Measurements from ENCODE around the gene CCDC61. TPM values are rescaled to one million over a fixed set of nuclear protein-coding genes. Genes with fewer than 3 reads are reported as not detected.

CCDC61 gene
- total RNA-seq, 1 experiment from 2014 or later, result 16.9 TPM

DNA sequence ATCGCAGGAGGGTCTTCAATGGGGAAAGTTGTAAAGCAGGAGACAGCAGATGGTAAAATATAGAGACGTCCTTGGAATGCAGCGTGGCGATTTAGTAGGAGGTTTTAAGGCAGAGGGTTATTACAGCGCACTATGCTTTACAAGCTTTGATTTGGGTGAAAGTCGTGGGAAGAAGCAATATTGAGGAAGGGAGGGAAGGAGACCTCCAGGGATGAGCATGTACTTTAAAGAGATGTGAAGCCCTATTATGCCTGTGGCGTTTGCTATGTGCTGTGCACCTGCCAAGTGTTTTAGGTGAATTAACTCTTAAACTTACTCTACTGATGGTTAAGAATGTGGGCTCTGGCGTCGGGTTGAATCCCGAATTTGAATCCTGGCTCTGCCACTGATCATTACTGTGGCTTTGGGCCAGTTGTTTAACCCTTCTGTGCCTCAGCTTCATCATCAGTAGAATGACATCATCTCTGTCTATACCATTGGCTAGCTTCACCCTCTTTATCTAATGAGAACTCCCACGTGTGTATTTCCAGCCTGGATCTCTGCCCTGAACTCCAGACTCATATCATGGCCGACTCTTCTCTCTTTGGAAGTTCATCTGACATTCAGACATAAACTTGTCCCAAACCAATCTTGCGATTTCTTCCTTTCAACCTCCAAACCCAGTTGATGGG is 583 bp downstream of the CCDC61 start:
- TF ChIP-seq, protein P1, sequence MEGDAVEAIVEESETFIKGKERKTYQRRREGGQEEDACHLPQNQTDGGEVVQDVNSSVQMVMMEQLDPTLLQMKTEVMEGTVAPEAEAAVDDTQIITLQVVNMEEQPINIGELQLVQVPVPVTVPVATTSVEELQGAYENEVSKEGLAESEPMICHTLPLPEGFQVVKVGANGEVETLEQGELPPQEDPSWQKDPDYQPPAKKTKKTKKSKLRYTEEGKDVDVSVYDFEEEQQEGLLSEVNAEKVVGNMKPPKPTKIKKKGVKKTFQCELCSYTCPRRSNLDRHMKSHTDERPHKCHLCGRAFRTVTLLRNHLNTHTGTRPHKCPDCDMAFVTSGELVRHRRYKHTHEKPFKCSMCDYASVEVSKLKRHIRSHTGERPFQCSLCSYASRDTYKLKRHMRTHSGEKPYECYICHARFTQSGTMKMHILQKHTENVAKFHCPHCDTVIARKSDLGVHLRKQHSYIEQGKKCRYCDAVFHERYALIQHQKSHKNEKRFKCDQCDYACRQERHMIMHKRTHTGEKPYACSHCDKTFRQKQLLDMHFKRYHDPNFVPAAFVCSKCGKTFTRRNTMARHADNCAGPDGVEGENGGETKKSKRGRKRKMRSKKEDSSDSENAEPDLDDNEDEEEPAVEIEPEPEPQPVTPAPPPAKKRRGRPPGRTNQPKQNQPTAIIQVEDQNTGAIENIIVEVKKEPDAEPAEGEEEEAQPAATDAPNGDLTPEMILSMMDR (conservative IDR thresholded peaks at IDR 0.05), result no peak
- Histone ChIP-seq H3K79me1 (ENCODE audit: insufficient read depth, low read depth, low read length, poor library complexity, severe bottlenecking) (peaks cover 3% of the 10 kb centered on the region), H2BK20ac (ENCODE audit: low read depth, low read length, poor library complexity, severe bottlenecking) (no peak overlapping the region), H3K4me1 (ENCODE audit: insufficient read depth, low read length) (no peaks in the 10 kb centered on the region), H3K27ac (ENCODE audit: insufficient read length, low read depth, low read length) (no peak overlapping the region), H3K56ac (ENCODE audit: insufficient read length, low read depth, low read length) (no peak overlapping the region), H2BK12ac (ENCODE audit: insufficient read length, low read depth, low read length) (no peak overlapping the region), H3K23ac (ENCODE audit: insufficient read length, low read depth, low read length) (no peak overlapping the region), H4K91ac (ENCODE audit: insufficient read length, low read depth, low read length) (no peak overlapping the region), H3K9ac (ENCODE audit: extremely low read depth, insufficient read length, low read length) (peak overlapping the region; percentile 76), H3K23me2 (ENCODE audit: insufficient read length, low read depth, low read length, poor library complexity, severe bottlenecking) (peaks cover 14% of the 10 kb centered on the region), H3K14ac (ENCODE audit: insufficient read depth, low read length) (no peak overlapping the region), H2BK120ac (ENCODE audit: low read depth, low read length, poor library complexity, severe bottlenecking) (no peak overlapping the region), H2BK15ac (ENCODE audit: low read depth, low read length) (no peak overlapping the region), H3K4me2 (ENCODE audit: insufficient read depth, insufficient read length, low read length) (peak overlapping the region; percentile 94), H2AFZ (ENCODE audit: low read length) (no peak overlapping the region), H4K8ac (replicated peaks; ENCODE audit: insufficient read length, low read depth, low read length) (no peak overlapping the region), H3K4ac (ENCODE audit: low read depth, low read length) (no peak overlapping the region), H3K27me3 (ENCODE audit: insufficient read depth, low read length) (no peaks in the 10 kb centered on the region), H4K20me1 (ENCODE audit: control insufficient read depth, insufficient read depth, insufficient read length) (no peaks in the 10 kb centered on the region), H3T11ph (ENCODE audit: low read length) (no peak overlapping the region), H3K9me3 (ENCODE audit: control insufficient read depth, low read depth, low read length) (no peaks in the 10 kb centered on the region), H3K79me2 (ENCODE audit: insufficient read depth, low read length) (0 out of 2 replicates have a peak, but pooled peaks cover 5% of the 10 kb centered on the region), H4K5ac (ENCODE audit: insufficient read length, low read depth, low read length) (no peak overlapping the region), H3K18ac (ENCODE audit: insufficient read length, low read depth, low read length) (no peak overlapping the region), H2BK5ac (ENCODE audit: insufficient read length, low read length) (no peak overlapping the region), H2AK5ac (ENCODE audit: insufficient read length, low read length) (no peak overlapping the region)
- H3K27me3 Mint-ChIP-seq (ENCODE audit: low read depth), result peaks cover 3% of the 10 kb centered on the region; the same call in 1 of the 2 replicates
- H3K4me1 Mint-ChIP-seq, result peaks cover 14 to 33% of the 10 kb centered on the region in 2 experiments
- peaks cover 6 to 7% (median 6%) of the 10 kb centered on the region in 3 experiments; a peak in 6 of 7 replicates for H3K36me3 Mint-ChIP-seq (ENCODE audit: insufficient read depth in 1 of 3, low read depth in 3 of 3)
- DNase-seq, result no peak
- H3K9me3 Mint-ChIP-seq, result no peaks in the 10 kb centered on the region; a peak in 2 of 5 replicates
- WGBS (ENCODE audit: extremely low coverage, insufficient read length, low lambda C conversion rate), result no CpG with 5 or more reads among the region's 13 CpGs
- no peak overlapping the region for H3K27ac Mint-ChIP-seq
- no peak overlapping the region for H3K4me3 Mint-ChIP-seq
